CD4-positive, alpha-beta T cell treated with Interleukin-12 subunit alpha and Interleukin-12 subunit beta, for 1 hour (primary cell): ENCODE measurements around the gene TSPAN14.
A peak's percentile ranks its signal among the peaks of the same experiment; 100 is the strongest.

Experiments
- DNase-seq: peaks from one replicate; pipeline ENCODE4 v3.0.0-alpha.2; 2020

The TSPAN14 gene

GRCh38 chr10:80425901-80426300, 28.2 kb upstream of the TSPAN14 start:
- DNase-seq = no peak

GRCh38 chr10:80427541-80427940, 26.6 kb upstream of the TSPAN14 start:
- no peak for DNase-seq

GRCh38 chr10:80429521-80429973, 24.6 kb upstream of the TSPAN14 start:
- DNase-seq = no peak

- DNase-seq = no peak
Observed at GRCh38 chr10:80433134-80433533, 21.0 kb upstream of the TSPAN14 start.

GRCh38 chr10:80436446-80437098, 17.5 kb upstream of the TSPAN14 start:
- DNase-seq = no peak

- DNase-seq = no peak
Observed at GRCh38 chr10:80437227-80437626, 16.9 kb upstream of the TSPAN14 start.

GRCh38 chr10:80441831-80442230, 12.3 kb upstream of the TSPAN14 start:
- no peak for DNase-seq

GRCh38 chr10:80442879-80443278, 11.2 kb upstream of the TSPAN14 start:
- DNase-seq = no peak

GRCh38 chr10:80443531-80443974, 10.6 kb upstream of the TSPAN14 start:
- DNase-seq = no peak

GRCh38 chr10:80444124-80444523, 10.0 kb upstream of the TSPAN14 start:
- no peak for DNase-seq

GRCh38 chr10:80444646-80445319, 9.3 kb upstream of the TSPAN14 start:
- peak; percentile 83 for DNase-seq

- no peak for DNase-seq
Observed at GRCh38 chr10:80447436-80448190, 6.5 kb upstream of the TSPAN14 start.

GRCh38 chr10:80448209-80448942, 5.7 kb upstream of the TSPAN14 start:
- no peak for DNase-seq

GRCh38 chr10:80449520-80449919, 4.6 kb upstream of the TSPAN14 start:
- no peak for DNase-seq

GRCh38 chr10:80451132-80451531, 3.0 kb upstream of the TSPAN14 start:
- DNase-seq = no peak

GRCh38 chr10:80452069-80452468, 2.0 kb upstream of the TSPAN14 start:
- no peak for DNase-seq

GRCh38 chr10:80452640-80453039, 1.5 kb upstream of the TSPAN14 start:
- no peak for DNase-seq

GRCh38 chr10:80453056-80453841, 861 bp upstream of the TSPAN14 start:
- DNase-seq = no peak

GRCh38 chr10:80454513-80455460, 677 bp downstream of the TSPAN14 start:
- peak; percentile 34 for DNase-seq

GRCh38 chr10:80455461-80456349, 1.6 kb downstream of the TSPAN14 start:
- no peak for DNase-seq
